Thyroid gland (tissue), 4 donors: Measurements from ENCODE around the gene APOBR. TPM values are rescaled to one million over a fixed set of nuclear protein-coding genes. Genes with fewer than 3 reads are reported as not detected.
A peak's percentile ranks its signal among the peaks of the same experiment; 100 is the strongest.
"Not testable (repeated sequence)": the region's sequence is repeated elsewhere in the genome, so short reads cannot be mapped to it uniquely, and the experiment has no call there.

ENCODE experiments used
- DNase-seq, 2 donors: peaks; one replicate each; pipeline ENCODE4 v3.0.0-alpha.2; 2019
- H3K27ac ChIP-seq, 3 donors: fragments of 200-600 bp; sonication (generic); 1 replicate in 2 of 3; 2 replicates in 1 of 3; pipeline ENCODE4 v1.5.1; 2016 to 2019; ENCODE audit warnings: mild to moderate bottlenecking in 1 of 3, moderate library complexity in 1 of 3
- H3K27me3 ChIP-seq: fragments of 200-600 bp; sonication (generic); one replicate; pipeline ENCODE4 v1.5.1; 2019
- H3K36me3 ChIP-seq, 2 donors: fragments of 200-600 bp; sonication (generic); one replicate each; pipeline ENCODE4 v1.5.1; 2016 to 2019
- H3K4me1 ChIP-seq, 2 donors: fragments of 200-600 bp; sonication (generic); one replicate each; pipeline ENCODE4 v1.5.1; 2017 to 2019
- H3K4me3 ChIP-seq, 3 donors: fragments of 200-600 bp; sonication (generic); replicated peaks in 1 of 3; 1 replicate in 2 of 3; 2 replicates in 1 of 3; pipeline ENCODE4 v1.5.1; 2016; ENCODE audit warnings: mild to moderate bottlenecking in 1 of 3
- H3K9me3 ChIP-seq: fragments of 200-600 bp; sonication (generic); one replicate; pipeline ENCODE4 v1.5.1; 2017
- CTCF ChIP-seq, 6 experiments: fragments of 200-600 bp in 3 of 6; fragments of 450-650 bp in 3 of 6; sonication (generic) in 3 of 6; IDR thresholded peaks; one replicate each; pipeline ENCODE4 v1.5.1; 2016 to 2019; ENCODE audit warnings: antibody characterized with exemption in 6 of 6, mild to moderate bottlenecking in 2 of 6, inconsistent platforms in 1 of 6, moderate library complexity in 1 of 6
- POLR2A ChIP-seq, 2 donors: fragments of 450-650 bp; IDR thresholded peaks; one replicate each; pipeline ENCODE4 v1.6.1; 2017; ENCODE audit warnings: antibody characterized with exemption in 2 of 2, mild to moderate bottlenecking in 2 of 2, moderate library complexity in 1 of 2
- WGBS, 2 donors: methylation state at CpG; one replicate each; pipeline ENCODE4 v1.1.5; 2017; 5-methylcytosine and 5-hydroxymethylcytosine counted together
- intact Hi-C: fragments of 100-400 bp; cut with DNase I; formaldehyde crosslinking; loops from one replicate; pipeline ENCODE4 v1.15.1; 2023
- total RNA-seq, 4 donors: library from RNA; depleted of rRNA; stranded (reverse); fragments of >200 nt; gene quantifications; one replicate each; pipeline ENCODE4 v1.2.3, GENCODE V29; 2016

The APOBR gene
- total RNA-seq, 4 donors from 2014 or later, result 0.42 to 1.1 (median 0.78) TPM

DNA sequence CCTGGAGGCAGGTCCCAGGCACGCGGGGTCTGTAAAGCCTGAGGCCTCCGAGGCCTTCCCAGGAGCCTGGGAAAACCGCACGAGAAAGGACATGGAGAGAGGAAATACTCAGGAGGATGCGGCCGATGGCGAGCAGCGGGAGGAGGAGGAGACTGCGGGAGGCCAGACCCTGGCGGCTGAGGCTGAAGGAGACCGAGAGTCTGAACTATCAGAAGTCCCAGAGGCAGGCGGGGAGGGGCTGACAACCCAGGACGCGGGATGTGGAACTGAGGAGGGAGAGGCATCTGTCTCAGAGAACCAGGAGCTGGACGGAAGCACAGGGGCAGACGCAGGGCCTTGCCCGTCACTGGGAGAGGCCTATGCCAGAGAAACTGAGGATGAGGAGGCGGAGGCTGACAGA lies 2.4 kb downstream of the APOBR start:
- no peak overlapping the region for H3K4me3 ChIP-seq
- intact Hi-C loops, result no loop called here
- WGBS, 2 donors, result 73 to 76% methylated on average over 19 of the region's 19 CpGs
- DNase-seq, result no peak
- H3K9me3 ChIP-seq, result no peaks in the 10 kb centered on the region
- no peaks in the 10 kb centered on the region for H3K36me3 ChIP-seq
- TF ChIP-seq CTCF (IDR thresholded peaks at IDR 0.05) (no peak), POLR2A (IDR thresholded peaks at IDR 0.05) (no peak)
- H3K27me3 ChIP-seq, result no peaks in the 10 kb centered on the region
- H3K27ac ChIP-seq, result no peak overlapping the region
- H3K4me1 ChIP-seq, result peaks cover 6 to 12% of the 10 kb centered on the region in 2 donors

DNA sequence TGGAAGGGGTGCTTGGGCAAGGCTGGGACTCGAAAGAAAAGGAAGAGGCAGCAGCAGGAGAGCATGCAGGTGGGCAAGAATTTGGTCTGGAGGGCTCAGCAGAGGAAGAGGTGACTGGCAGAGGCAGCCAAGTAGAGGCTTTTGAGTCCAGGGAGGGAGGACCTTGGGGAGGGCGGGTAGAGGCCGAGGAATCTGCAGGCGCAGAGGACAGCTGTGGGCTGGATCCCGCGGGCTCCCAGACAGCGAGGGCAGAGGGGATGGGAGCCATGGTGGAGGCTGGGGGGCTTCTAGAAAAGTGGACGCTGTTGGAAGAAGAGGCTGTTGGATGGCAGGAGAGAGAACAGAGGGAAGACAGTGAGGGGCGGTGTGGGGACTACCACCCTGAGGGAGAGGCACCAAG lies 2.9 kb downstream of the APOBR start:
- H3K27me3 ChIP-seq, result no peaks in the 10 kb centered on the region
- H3K9me3 ChIP-seq, result no peaks in the 10 kb centered on the region
- no peak for TF ChIP-seq CTCF (IDR thresholded peaks at IDR 0.05)
- no peak for TF ChIP-seq POLR2A (IDR thresholded peaks at IDR 0.05)
- no peak overlapping the region for H3K4me3 ChIP-seq
- intact Hi-C loops, result no loop called here
- peaks cover 5 to 12% of the 10 kb centered on the region in 2 donors for H3K4me1 ChIP-seq
- no peaks in the 10 kb centered on the region for H3K36me3 ChIP-seq
- DNase-seq, result no peak
- 86 to 95% methylated on average over 9 of the region's 9 CpGs for WGBS, 2 donors
- H3K27ac ChIP-seq, result no peak overlapping the region

- intact Hi-C loops, result no loop called here
- no peaks in the 10 kb centered on the region for H3K36me3 ChIP-seq
- no peaks in the 10 kb centered on the region for H3K27me3 ChIP-seq
- peaks cover 0 to 5% of the 10 kb centered on the region in 2 donors for H3K4me1 ChIP-seq
- H3K9me3 ChIP-seq, result no peaks in the 10 kb centered on the region
- 82 to 89% methylated on average over 25 to 28 of the region's 33 CpGs for WGBS, 2 donors
- no peak overlapping the region for H3K27ac ChIP-seq
- DNase-seq, result no peak
- TF ChIP-seq CTCF (IDR thresholded peaks at IDR 0.05) (no peak), POLR2A (IDR thresholded peaks at IDR 0.05) (no peak)
- no peak overlapping the region for H3K4me3 ChIP-seq
Measured at GRCh38 chr16:28497861-28498599, 3.6 kb downstream of the APOBR start.

GRCh38 chr16:28498666-28499381 lies 4.4 kb downstream of the APOBR start:
- no peak for DNase-seq
- Histone ChIP-seq H3K36me3 (no peaks in the 10 kb centered on the region), H3K4me3 (no peak overlapping the region), H3K9me3 (no peaks in the 10 kb centered on the region), H3K27me3 (no peaks in the 10 kb centered on the region), H3K4me1 (peaks cover 0 to 6% of the 10 kb centered on the region in 2 donors), H3K27ac (no peak overlapping the region)
- intact Hi-C loops, result no loop called here
- TF ChIP-seq CTCF (IDR thresholded peaks at IDR 0.05) (no peak), POLR2A (IDR thresholded peaks at IDR 0.05) (no peak)
- WGBS, 2 donors, result 84 to 92% methylated on average over 13 to 15 of the region's 15 CpGs

- Histone ChIP-seq H3K4me3 (no peak overlapping the region), H3K36me3 (no peaks in the 10 kb centered on the region), H3K27me3 (no peaks in the 10 kb centered on the region), H3K9me3 (no peaks in the 10 kb centered on the region), H3K4me1 (peaks cover 8 to 16% of the 10 kb centered on the region in 2 donors), H3K27ac (no peak overlapping the region)
- intact Hi-C loops, result no loop called here
- DNase-seq, result no peak
- TF ChIP-seq POLR2A (IDR thresholded peaks at IDR 0.05) (no peak), CTCF (IDR thresholded peaks at IDR 0.05) (no peak)
- 81 to 86% methylated on average over 10 of the region's 10 CpGs for WGBS, 2 donors
Measured at GRCh38 chr16:28499854-28500253, 5.4 kb downstream of the APOBR start.

DNA sequence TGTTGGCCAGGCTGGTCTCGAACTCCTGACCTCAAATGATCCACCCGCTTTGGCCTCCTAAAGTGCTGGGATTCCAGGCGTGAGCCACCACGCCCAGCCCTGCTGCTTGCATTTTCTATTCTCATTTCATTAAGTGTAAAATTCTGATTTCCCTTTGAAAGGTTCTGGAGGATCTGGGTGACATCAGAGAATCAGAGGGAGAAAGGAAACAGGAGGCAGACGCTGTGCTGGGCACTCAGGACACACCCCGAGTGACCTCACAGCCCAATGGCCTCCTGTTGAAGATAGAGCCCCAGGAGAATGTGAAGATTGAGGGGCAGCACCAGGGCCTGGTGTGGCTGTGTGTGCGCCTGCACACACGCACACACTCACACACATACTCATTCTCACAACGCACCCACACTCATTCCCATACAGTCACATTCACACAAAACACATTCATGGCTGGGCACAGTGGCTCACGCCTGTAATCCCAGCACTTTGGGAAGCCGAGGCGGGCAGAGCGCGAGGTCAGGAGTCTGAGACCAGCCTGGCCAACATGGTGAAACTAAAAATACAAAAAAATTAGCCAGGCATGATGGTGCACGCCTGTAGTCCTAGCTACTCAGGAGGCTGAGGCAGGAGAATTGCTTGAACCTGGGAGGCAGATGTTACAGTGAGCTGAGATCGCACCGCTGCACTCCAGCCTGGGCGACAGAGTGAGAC lies 6.2 kb downstream of the APOBR start:
- 82 to 86% methylated on average over 18 of the region's 18 CpGs for WGBS, 2 donors
- H3K4me3 ChIP-seq, H3K9me3 ChIP-seq, intact Hi-C loops, H3K36me3 ChIP-seq, H3K27me3 ChIP-seq: not testable (repeated sequence)
- peak; percentile 60 to 69 for DNase-seq
- peaks cover 13 to 20% of the 10 kb centered on the region in 2 donors for H3K4me1 ChIP-seq
- peak overlapping the region in 1 of 3 donors; percentile 10 for H3K27ac ChIP-seq
